Pancreas (tissue), 10 donors: ENCODE data around the gene MID1IP1. TPM values are rescaled to one million over a fixed set of nuclear protein-coding genes. Genes with fewer than 3 reads are reported as not detected.

Experiments used
- ATAC-seq, 4 donors: fragments of 200-7000 bp; cut with Tn5 transposase; one replicate each; pipeline versions ENCODE4 v1.8.0 to v1.9.1; 2020; ENCODE audit warnings: mild to moderate bottlenecking in 4 of 4, moderate library complexity in 4 of 4
- DNase-seq, 6 donors: peaks; one replicate each; pipeline ENCODE4 v3.0.0-alpha.2; 2020
- FAIRE-seq: peaks from 2 replicates; lab custom pipeline; 2012; peaks lifted over from hg19 to GRCh38; lab: Jason Lieb, UNC
- H3K27ac ChIP-seq, 4 donors: fragments of 200-600 bp; sonication (generic); 1 replicate in 3 of 4; 2 replicates in 1 of 4; pipeline versions ENCODE4 v1.5.0 to v1.8.0; 2020
- H3K27me3 ChIP-seq, 4 donors: fragments of 200-600 bp; one replicate each; pipeline ENCODE4 v1.8.0; 2021
- H3K36me3 ChIP-seq, 3 donors: fragments of 200-600 bp; sonication (generic) in 1 of 3; one replicate each; pipeline versions ENCODE4 v1.5.0 to v1.8.0; 2020 to 2021
- H3K4me1 ChIP-seq, 3 donors: fragments of 200-600 bp; one replicate each; pipeline ENCODE4 v1.8.0; 2021
- H3K4me3 ChIP-seq, 4 donors: fragments of 200-600 bp; sonication (generic) in 2 of 4; one replicate each; pipeline versions ENCODE4 v1.5.0 to v1.8.0; 2020 to 2021
- H3K9me3 ChIP-seq, 4 donors: fragments of 200-600 bp; one replicate each; pipeline ENCODE4 v1.8.0; 2021
- CTCF ChIP-seq, 4 donors: fragments of 200-600 bp; sonication (generic) in 3 of 4; IDR thresholded peaks; one replicate each; pipeline versions ENCODE4 v1.5.0 to v1.8.0; 2021; ENCODE audit warnings: antibody characterized with exemption in 4 of 4
- WGBS, 2 donors: extraction: QIAGEN DNeasy Blood & Tissue Kit; methylation state at CpG; one replicate each; pipeline ENCODE4 v1.1.7; 2013; 5-methylcytosine and 5-hydroxymethylcytosine counted together
- intact Hi-C, 3 donors: fragments of 100-400 bp; cut with DNase I; formaldehyde crosslinking; loops; one replicate each; pipeline versions ENCODE4 v1.11.1 to v1.14.2; 2022
- polyA plus RNA-seq, 2 donors: library from polyadenylated mRNA; stranded (reverse); fragments of 200-250 nt; gene quantifications; one replicate each; pipeline ENCODE4 v1.2.3, GENCODE V29; 2013
- total RNA-seq, 6 donors: library from RNA; stranded (reverse); fragmentation: NEBNext Ultra II Directional in 4 of 6; extraction: Animal tissue kit (Norgen Biotek cat#: 25700) in 4 of 6; gene quantifications; one replicate each; pipeline versions ENCODE4 v1.2.1 to v1.2.4, GENCODE V29; 2021 to 2023
- donor health status: healthy with polysubstance abuse.
- donor health status: DM: no; HTN: no; CAD: no; lungs with moderate emphysema.
- donor health status: DM: no; HTN: no; CAD: no.
- donor health status: control.
- donor health status: control.
- donor health status: Bipolar disorder and iron deficiency.
- donor health status: DM: yes; HTN: yes; CAD: no.
- donor health status: DM: no; HTN: no; CAD: no.
- donor health status: DM: no; HTN: no; CAD: no.
- donor health status: DM: yes; HTN: yes; CAD: no.

The MID1IP1 gene
- total and polyA plus RNA-seq, 8 donors: 28.4 to 123 (median 38.9) TPM

- ATAC-seq: peak; percentile 68 to 86 (median 80)
- intact Hi-C loops: no loop called here
- WGBS, 2 donors: 32% methylated on average over 1 of the region's 1 CpG
- Histone ChIP-seq H3K4me3 (no peak overlapping the region), H3K27ac (peak overlapping the region in 2 of 4 donors; percentile 1 to 35), H3K36me3 (no peaks in the 10 kb centered on the region), H3K4me1 (peaks cover 0 to 18% (median 0%) of the 10 kb centered on the region in 3 donors), H3K9me3 (no peaks in the 10 kb centered on the region), H3K27me3 (no peaks in the 10 kb centered on the region)
- no peak for DNase-seq
- no peak for FAIRE-seq
- TF ChIP-seq CTCF (IDR thresholded peaks at IDR 0.05): no peak
Measured at GRCh38 chrX:38819709-38820108, 18.4 kb downstream of the MID1IP1 start.

GRCh38 chrX:38820751-38821150 is 19.5 kb downstream of the MID1IP1 start:
- intact Hi-C loops: no loop called here
- no peak for TF ChIP-seq CTCF (IDR thresholded peaks at IDR 0.05)
- Histone ChIP-seq H3K27me3 (no peaks in the 10 kb centered on the region), H3K9me3 (no peaks in the 10 kb centered on the region), H3K36me3 (no peaks in the 10 kb centered on the region), H3K27ac (no peak overlapping the region), H3K4me3 (no peak overlapping the region), H3K4me1 (peaks cover 0 to 18% (median 0%) of the 10 kb centered on the region in 3 donors)
- no peak for DNase-seq
- ATAC-seq: no peak
- WGBS, 2 donors: 60 to 66% methylated on average over 2 of the region's 2 CpGs
- FAIRE-seq: no peak

GRCh38 chrX:38824176-38824575 is 22.9 kb downstream of the MID1IP1 start:
- intact Hi-C loops: no loop called here
- Histone ChIP-seq H3K4me3 (no peak overlapping the region), H3K27me3 (peaks cover 0 to 7% (median 0%) of the 10 kb centered on the region in 4 donors), H3K4me1 (peaks cover 0 to 3% (median 0%) of the 10 kb centered on the region in 3 donors), H3K36me3 (no peaks in the 10 kb centered on the region), H3K27ac (no peak overlapping the region), H3K9me3 (no peaks in the 10 kb centered on the region)
- 80 to 97% methylated on average over 2 of the region's 2 CpGs for WGBS, 2 donors
- no peak for DNase-seq
- no peak for TF ChIP-seq CTCF (IDR thresholded peaks at IDR 0.05)
- ATAC-seq: no peak
- peak; percentile 26 for FAIRE-seq

GRCh38 chrX:38831949-38832348 is 30.7 kb downstream of the MID1IP1 start:
- H3K27ac ChIP-seq: no peak overlapping the region
- ATAC-seq (peak in 3 of 4 donors; percentile 49 to 63 (median 55)), FAIRE-seq (no peak), DNase-seq (no peak)
- intact Hi-C loops: no loop called here
- peaks cover 0 to 12% (median 0%) of the 10 kb centered on the region in 4 donors for H3K27me3 ChIP-seq
- H3K9me3 ChIP-seq: no peaks in the 10 kb centered on the region
- 40 to 54% methylated on average over 2 of the region's 2 CpGs for WGBS, 2 donors
- no peaks in the 10 kb centered on the region for H3K36me3 ChIP-seq
- no peak for TF ChIP-seq CTCF (IDR thresholded peaks at IDR 0.05)
- H3K4me1 ChIP-seq: no peaks in the 10 kb centered on the region
- H3K4me3 ChIP-seq: no peak overlapping the region

- ATAC-seq: no peak
- 79 to 91% methylated on average over 2 of the region's 2 CpGs for WGBS, 2 donors
- DNase-seq: no peak
- no peak for FAIRE-seq
- Histone ChIP-seq H3K27ac (no peak overlapping the region), H3K27me3 (no peaks in the 10 kb centered on the region), H3K4me3 (no peak overlapping the region), H3K36me3 (no peaks in the 10 kb centered on the region), H3K4me1 (peaks cover 0 to 4% (median 0%) of the 10 kb centered on the region in 3 donors), H3K9me3 (no peaks in the 10 kb centered on the region)
- TF ChIP-seq CTCF (IDR thresholded peaks at IDR 0.05): no peak
- intact Hi-C loops: no loop called here
Measured at GRCh38 chrX:38837389-38837788, 36.1 kb downstream of the MID1IP1 start.
